K562 (cell line): ENCODE data around the gene OXNAD1. TPM values are rescaled to one million over a fixed set of nuclear protein-coding genes. Genes with fewer than 3 reads are reported as not detected.

Experiments
- ATAC-seq: fragments of 200-7000 bp; cut with Tn5 transposase; 3 replicates; pipeline ENCODE4 v1.9.1; 2020; ENCODE audit warnings: moderate library complexity
- BruUV-seq: library from RNA; stranded (reverse); fragments of 400-500 nt; replicated peaks from 2 replicates; lab custom pipeline; 2021; lab: Mats Ljungman, UMichigan
- CTCF ChIA-PET: fragments of 300-600 bp; formaldehyde crosslinking; extraction: SDS; loops from one replicate; lab custom pipeline; 2021; ENCODE audit warnings: low intra/inter-chr PET ratio; lab: Yijun Ruan, JAX
- POLR2A ChIA-PET: fragments of 300-600, 350-650 bp; sonication (Branson Sonifier 250); formaldehyde crosslinking; extraction: SDS; loops from one replicate; lab custom pipeline; 2021; ENCODE audit warnings: antibody characterized with exemption, inconsistent platforms; lab: Yijun Ruan, JAX
- DNase-seq, 4 experiments: peaks; one replicate each; pipeline versions ENCODE4 v3.0.0 to v3.0.0-alpha.2; 2011 to 2018; ENCODE audit warnings: low spot score in 3 of 4, mixed read lengths in 3 of 4; ENCODE audit errors: extremely low read depth in 1 of 4
- FAIRE-seq: peaks from 2 replicates; lab custom pipeline; 2011; peaks lifted over from hg19 to GRCh38; lab: Jason Lieb, UNC
- H2AFZ ChIP-seq: 2 replicates; pipeline ENCODE4 v1.6.0; 2011; ENCODE audit warnings: low read depth, low read length, control low read depth, inconsistent platforms
- H3K27ac ChIP-seq: fragments of 200-600 bp; 3 replicates; pipeline ENCODE4 v1.8.0; 2011; ENCODE audit warnings: low read depth, mild to moderate bottlenecking, control low read depth, inconsistent platforms, low read length, moderate library complexity, mixed read lengths; ENCODE audit errors: extremely low read depth
- H3K27me3 ChIP-seq, 2 experiments: fragments of 300-600 bp in 1 of 2; 2 replicates in 1 of 2; 3 replicates in 1 of 2; pipeline versions ENCODE4 v1.6.0 to v1.8.0; 2011; ENCODE audit warnings: inconsistent platforms in 2 of 2, low read length in 2 of 2, mild to moderate bottlenecking in 1 of 2, mixed read lengths in 1 of 2, moderate library complexity in 1 of 2; ENCODE audit not compliant: control insufficient read depth in 2 of 2, insufficient read depth in 2 of 2
- H3K36me3 ChIP-seq: fragments of 300-600 bp; 3 replicates; pipeline ENCODE4 v1.8.0; 2011; ENCODE audit warnings: mild to moderate bottlenecking, low read length, inconsistent platforms; ENCODE audit not compliant: control insufficient read depth, insufficient read depth
- H3K4me1 ChIP-seq, 2 experiments: fragments of 200-600 bp in 1 of 2; replicated peaks in 1 of 2; 2 replicates in 1 of 2; 3 replicates in 1 of 2; pipeline versions ENCODE4 v1.5.1 to v1.8.0; 2011; ENCODE audit warnings: inconsistent platforms in 2 of 2, low read length in 2 of 2, mild to moderate bottlenecking in 1 of 2, mixed read lengths in 1 of 2, moderate library complexity in 1 of 2; ENCODE audit not compliant: control insufficient read depth in 2 of 2, insufficient read depth in 2 of 2
- H3K4me2 ChIP-seq: 2 replicates; pipeline ENCODE4 v1.6.1; 2011; ENCODE audit warnings: low read length, control low read depth, inconsistent platforms, mixed read lengths; ENCODE audit not compliant: insufficient read depth
- H3K4me3 ChIP-seq: fragments of 200-600 bp; sonication (generic), shearing (Covaris generic); 2 replicates; pipeline ENCODE4 v1.5.1; 2016; ENCODE audit warnings: control low read depth, inconsistent platforms
- H3K79me2 ChIP-seq: fragments of 200-600 bp; 3 replicates; pipeline ENCODE4 v1.8.0; 2011; ENCODE audit warnings: low read length, inconsistent platforms; ENCODE audit not compliant: control insufficient read depth, insufficient read depth
- H3K9ac ChIP-seq, 2 experiments: 2 replicates each; pipeline versions ENCODE4 v1.6.0 to v1.6.1; 2011; ENCODE audit warnings: low read depth in 2 of 2, low read length in 2 of 2, control low read depth in 1 of 2, inconsistent platforms in 1 of 2, mild to moderate bottlenecking in 1 of 2, mixed read lengths in 1 of 2; ENCODE audit not compliant: insufficient read depth in 1 of 2
- H3K9me1 ChIP-seq: one replicate; pipeline ENCODE4 v1.6.0; 2011; ENCODE audit warnings: inconsistent platforms, mild to moderate bottlenecking, low read length, moderate library complexity; ENCODE audit not compliant: control insufficient read depth, insufficient read depth
- H3K9me3 ChIP-seq: replicated peaks from 2 replicates; pipeline ENCODE4 v1.5.1; 2011; ENCODE audit warnings: low read depth, low read length, inconsistent platforms; ENCODE audit not compliant: control insufficient read depth, insufficient read depth
- H4K20me1 ChIP-seq: replicated peaks from 2 replicates; pipeline ENCODE4 v1.6.1; 2011; ENCODE audit warnings: low read length, inconsistent platforms, mixed read lengths; ENCODE audit not compliant: control insufficient read depth, insufficient read depth
- AFF1 ChIP-seq, 2 experiments: fragments of 450-650 bp; IDR thresholded peaks; 2 replicates each; pipeline ENCODE4 v1.6.1; 2018; ENCODE audit warnings: mild to moderate bottlenecking in 2 of 2, low read depth in 1 of 2; ENCODE audit not compliant: partially characterized antibody in 2 of 2
- BDP1 ChIP-seq: IDR thresholded peaks from 3 replicates; pipeline ENCODE4 v1.6.1; 2011; ENCODE audit not compliant: insufficient read length, insufficient read depth
- BRCA1 ChIP-seq, 2 experiments: fragments of 450-650 bp in 1 of 2; sonication (generic) in 1 of 2; formaldehyde crosslinking in 1 of 2; IDR thresholded peaks; 2 replicates each; pipeline versions ENCODE4 v1.5.0 to v1.6.1; 2017 to 2020; ENCODE audit warnings: mild to moderate bottlenecking in 1 of 2, missing genetic modification reagents in 1 of 2
- CHD2 ChIP-seq: IDR thresholded peaks from 2 replicates; pipeline ENCODE4 v1.6.1; 2011; ENCODE audit warnings: low read depth, low read length
- CREB1 ChIP-seq, 2 experiments: sonication (generic) in 1 of 2; formaldehyde crosslinking in 1 of 2; IDR thresholded peaks; 2 replicates each; pipeline versions ENCODE4 v1.6.1 to v1.8.0; 2012 to 2022; ENCODE audit warnings: inconsistent platforms in 1 of 2, mild to moderate bottlenecking in 1 of 2, missing genetic modification reagents in 1 of 2, moderate library complexity in 1 of 2
- ETS2 ChIP-seq: IDR thresholded peaks from 2 replicates; pipeline ENCODE4 v1.6.1; 2016; ENCODE audit warnings: borderline replicate concordance, missing genetic modification characterization, mild to moderate bottlenecking, moderate library complexity, missing compliant biosample characterization; ENCODE audit not compliant: poor library complexity, severe bottlenecking
- GABPB1 ChIP-seq: sonication (generic); formaldehyde crosslinking; IDR thresholded peaks from 2 replicates; pipeline ENCODE4 v1.8.0; 2022; ENCODE audit warnings: mild to moderate bottlenecking, missing genetic modification reagents
- KLF6 ChIP-seq: fragments of 250-450 bp; sonication (Bioruptor Pico); IDR thresholded peaks from 2 replicates; pipeline ENCODE4 v1.4.0; 2020; ENCODE audit warnings: mild to moderate bottlenecking, moderate library complexity, borderline replicate concordance
- MCM5 ChIP-seq: fragments of 450-650 bp; IDR thresholded peaks from 2 replicates; pipeline ENCODE4 v1.6.1; 2016; ENCODE audit warnings: low read depth
- NFE2 ChIP-seq: IDR thresholded peaks from 2 replicates; pipeline ENCODE4 v1.6.1; 2014; ENCODE audit warnings: antibody characterized with exemption, low read depth
- NFIX ChIP-seq: fragments of 250-450 bp; sonication (Bioruptor Pico); IDR thresholded peaks from 2 replicates; pipeline ENCODE4 v1.4.0; 2020; ENCODE audit warnings: low read depth, mild to moderate bottlenecking, moderate library complexity
- PHTF2 ChIP-seq: fragments of 250-450 bp; sonication (Bioruptor Pico); IDR thresholded peaks from 2 replicates; pipeline ENCODE4 v1.5.0; 2021; ENCODE audit warnings: mild to moderate bottlenecking
- RCOR1 ChIP-seq, 2 experiments: IDR thresholded peaks; 2 replicates each; pipeline ENCODE4 v1.6.1; 2012; ENCODE audit warnings: low read depth in 2 of 2, low read length in 2 of 2, borderline replicate concordance in 1 of 2, improper control_type of control experiment in 1 of 2
- SAP30 ChIP-seq: fragments of 200-600 bp; sonication (generic); IDR thresholded peaks from 2 replicates; pipeline ENCODE4 v1.6.1; 2012; ENCODE audit warnings: borderline replicate concordance, low read depth, mild to moderate bottlenecking, moderate library complexity, low read length, control low read depth, inconsistent platforms; ENCODE audit not compliant: insufficient read depth, poor library complexity, severe bottlenecking
- SNRNP70 ChIP-seq: fragments of 200-400 bp; formaldehyde crosslinking; optimal IDR thresholded peaks from 2 replicates; pipeline ENCODE3; 2017; ENCODE audit warnings: low read depth, low read length
- TAF7 ChIP-seq: fragments of 450-650 bp; IDR thresholded peaks from 2 replicates; pipeline ENCODE4 v1.6.1; 2016; ENCODE audit warnings: missing genetic modification characterization, missing compliant biosample characterization
- ZFP30 ChIP-seq: fragments of 250-450 bp; sonication (Bioruptor Pico); IDR thresholded peaks from 2 replicates; pipeline ENCODE4 v1.8.0; 2022; ENCODE audit warnings: moderate library complexity, mild to moderate bottlenecking, inconsistent platforms, borderline replicate concordance
- ZNF124 ChIP-seq: sonication (generic); formaldehyde crosslinking; IDR thresholded peaks from 2 replicates; pipeline ENCODE4 v1.8.1; 2022; ENCODE audit warnings: missing genetic modification reagents
- ZNF444 ChIP-seq: fragments of 250-450 bp; sonication (Bioruptor Pico); IDR thresholded peaks from 2 replicates; pipeline ENCODE4 v1.4.0; 2020; ENCODE audit warnings: mild to moderate bottlenecking, moderate library complexity
- WGBS: fragments of 100-300 bp; shearing (Covaris generic); methylation state at CpG from one replicate; pipeline ENCODE4 v1.1.6; 2016; ENCODE audit warnings: low coverage, mixed read lengths; ENCODE audit not compliant: insufficient coverage; ENCODE audit errors: missing lambda C conversion rate; 5-methylcytosine and 5-hydroxymethylcytosine counted together
- in situ Hi-C: fragments of 300-500 bp; cut with MboI; formaldehyde crosslinking; loops from 4 replicates; pipeline ENCODE4 v1.15.0; 2018; ENCODE audit warnings: inconsistent platforms, mixed read lengths
- intact Hi-C: fragments of 100-400 bp; cut with micrococcal nuclease; formaldehyde crosslinking; loops from 2 replicates; pipeline ENCODE4 v1.14.2; 2022
- polyA plus RNA-seq, 8 experiments: library from polyadenylated mRNA; depleted of rRNA in 4 of 8; stranded (reverse) in 5 of 8; unstranded in 3 of 8; fragments of >200 nt; fragmentation: Nextera tagmentation in 2 of 8; fragmentation: Illumina TruSeq in 1 of 8; extraction: Ambion mirVana in 2 of 8; extraction: Trizol in 1 of 8; gene quantifications; 2 replicates each; pipeline versions ENCODE4 v1.2.1 to v1.2.3, GENCODE V29; 2011 to 2014; ENCODE audit warnings: inconsistent platforms in 1 of 8, missing spikeins in 1 of 8
- total RNA-seq, 7 experiments: library from RNA; depleted of rRNA in 6 of 7; stranded (reverse); fragments of >200 nt in 6 of 7; fragmentation: Illumina TruSeq in 2 of 7; extraction: Trizol in 2 of 7; gene quantifications; 2 replicates each; pipeline versions ENCODE4 v1.2.1 to v1.2.3, GENCODE V29; 2011 to 2021; ENCODE audit warnings: low replicate concordance in 1 of 7

OXNAD1 gene
- total and polyA plus RNA-seq, 9 of the 15 experiments (the other 6 are each of a cell fraction or from before 2014, with no cell fraction given), result 12.8 to 44.4 (median 41.1) TPM

- peaks cover 66% of the 10 kb centered on the region for H3K36me3 ChIP-seq
- no peaks in the 10 kb centered on the region for H3K9me3 ChIP-seq
- ChIA-PET POLR2A (interaction anchor here (0.7 to 1.4 kb wide), 3 partner anchors 9 to 159 kb away, joined by 3 to 4 read pairs (median 4); no protein-coding TSS in a partner anchor), CTCF (interaction anchor here (0.6 kb wide), 1 partner anchor 238 kb away, joined by 3 read pairs; no protein-coding TSS in a partner anchor)
- peaks cover 6 to 18% of the 10 kb centered on the region in 2 experiments; a peak in 4 of 5 replicates for H3K4me1 ChIP-seq
- 88% methylated on average over 5 of the region's 5 CpGs for whole genome bisulfite sequencing
- intact Hi-C loops (no loop called here), in situ Hi-C loops (no loop called here)
- H3K79me2 ChIP-seq, result no peaks in the 10 kb centered on the region; the same call in 2 of the 3 replicates
- DNase-seq (no peak), FAIRE-seq (no peak), ATAC-seq (no peak)
- no peaks in the 10 kb centered on the region; the same call in 1 of the 2 replicates for H4K20me1 ChIP-seq
- no peaks in the 10 kb centered on the region for H3K27me3 ChIP-seq
- H3K9me1 ChIP-seq, result peaks cover 3% of the 10 kb centered on the region
- no TSS peak for BruUV-seq
- H3K4me2 ChIP-seq, result no peak overlapping the region
- H3K9ac ChIP-seq, result no peak overlapping the region
- TF ChIP-seq CREB1 (IDR thresholded peaks at IDR 0.05), result no peak
- TF ChIP-seq CREB1 (CRISPR knock-in tag; IDR thresholded peaks at IDR 0.05), result no peak
- TF ChIP-seq GABPB1 (CRISPR knock-in tag), result no peak
- no peak for TF ChIP-seq ETS2 (tag)
- TF ChIP-seq AFF1 (IDR thresholded peaks at IDR 0.05; ENCODE audit: low read depth in 1 of 2, partially characterized antibody in 2 of 2), result no peak
- TF ChIP-seq NFE2, result no peak
- no peak for TF ChIP-seq BDP1
- TF ChIP-seq KLF6 (CRISPR knock-in tag), result no peak
- TF ChIP-seq CHD2, result no peak
- TF ChIP-seq MCM5, result no peak
- no peak for TF ChIP-seq ZFP30 (CRISPR knock-in tag)
- TF ChIP-seq BRCA1 (IDR thresholded peaks at IDR 0.05), result no peak
- no peak for TF ChIP-seq BRCA1 (CRISPR knock-in tag; IDR thresholded peaks at IDR 0.05)
- TF ChIP-seq PHTF2 (CRISPR knock-in tag), result no peak
- TF ChIP-seq NFIX (CRISPR knock-in tag), result no peak
- TF ChIP-seq SNRNP70, result no peak
- TF ChIP-seq SAP30, result no peak
- no peak for TF ChIP-seq ZNF444 (CRISPR knock-in tag)
- no peak for TF ChIP-seq TAF7 (tag)
- TF ChIP-seq ZNF124 (CRISPR knock-in tag), result no peak
- TF ChIP-seq RCOR1 (IDR thresholded peaks at IDR 0.05; ENCODE audit: borderline replicate concordance in 1 of 2, low read depth in 2 of 2, low read length in 2 of 2), result no peak
- no peak overlapping the region for H3K4me3 ChIP-seq
- no peak overlapping the region for H2AFZ ChIP-seq
- H3K27ac ChIP-seq, result no peak overlapping the region
Observed at GRCh38 chr3:16313886-16314645, 49.1 kb downstream of the OXNAD1 start.
